ENCODE results near the gene NTSR1.

- TF ChIP-seq CTCF (IDR thresholded peaks at IDR 0.05): no peak
- TF ChIP-seq POLR2A (IDR thresholded peaks at IDR 0.05): no peak
These were observed 86.6 kb downstream of the NTSR1 start for GRCh38 chr20:62795023-62795761.

Data from heart left ventricle (tissue), 13 donors.